ENCODE measurements around the gene CHMP3. TPM values are rescaled to one million over a fixed set of nuclear protein-coding genes. Genes with fewer than 3 reads are reported as not detected.
A peak's percentile ranks its signal among the peaks of the same experiment; 100 is the strongest.
"Not testable (repeated sequence)": the region's sequence is repeated elsewhere in the genome, so short reads cannot be mapped to it uniquely, and the experiment has no call there.

The CHMP3 gene
- total and polyA plus RNA-seq, 2 of the 13 experiments (the other 11 are each of a cell fraction or from before 2014, with no cell fraction given) = 64.1 to 114 TPM

DNA sequence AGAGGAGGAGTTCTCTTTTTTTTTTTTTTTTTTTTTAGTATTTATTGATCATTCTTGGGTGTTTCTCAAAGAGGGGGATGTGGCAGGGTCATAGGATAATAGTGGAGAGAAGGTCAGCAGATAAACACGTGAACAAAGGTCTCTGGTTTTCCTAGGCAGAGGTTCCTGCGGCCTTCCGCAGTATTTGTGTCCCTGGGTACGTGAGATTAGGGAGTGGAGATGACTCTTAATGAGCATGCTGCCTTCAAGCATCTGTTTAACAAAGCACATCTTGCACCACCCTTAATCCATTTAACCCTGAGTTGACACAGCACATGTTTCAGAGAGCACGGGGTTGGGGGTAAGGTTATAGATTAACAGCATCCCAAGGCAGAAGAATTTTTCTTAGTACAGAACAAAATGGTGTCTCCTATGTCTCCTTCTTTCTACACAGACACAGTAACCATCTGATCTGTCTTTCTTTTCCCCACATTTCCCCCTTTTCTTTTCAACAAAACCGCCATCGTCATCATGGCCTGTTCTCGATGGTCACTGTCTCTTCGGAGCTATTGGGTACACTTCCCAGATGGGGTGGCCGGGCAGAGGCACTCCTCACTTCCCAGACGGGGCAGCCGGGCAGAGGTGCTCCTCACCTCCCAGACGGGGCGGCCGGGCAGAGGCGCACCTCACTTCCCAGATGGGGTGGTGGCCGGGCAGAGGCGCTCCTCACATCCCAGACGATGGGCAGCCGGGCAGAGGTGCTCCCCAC is 14.9 kb downstream of the CHMP3 start (continued):
- TF ChIP-seq, protein P1, sequence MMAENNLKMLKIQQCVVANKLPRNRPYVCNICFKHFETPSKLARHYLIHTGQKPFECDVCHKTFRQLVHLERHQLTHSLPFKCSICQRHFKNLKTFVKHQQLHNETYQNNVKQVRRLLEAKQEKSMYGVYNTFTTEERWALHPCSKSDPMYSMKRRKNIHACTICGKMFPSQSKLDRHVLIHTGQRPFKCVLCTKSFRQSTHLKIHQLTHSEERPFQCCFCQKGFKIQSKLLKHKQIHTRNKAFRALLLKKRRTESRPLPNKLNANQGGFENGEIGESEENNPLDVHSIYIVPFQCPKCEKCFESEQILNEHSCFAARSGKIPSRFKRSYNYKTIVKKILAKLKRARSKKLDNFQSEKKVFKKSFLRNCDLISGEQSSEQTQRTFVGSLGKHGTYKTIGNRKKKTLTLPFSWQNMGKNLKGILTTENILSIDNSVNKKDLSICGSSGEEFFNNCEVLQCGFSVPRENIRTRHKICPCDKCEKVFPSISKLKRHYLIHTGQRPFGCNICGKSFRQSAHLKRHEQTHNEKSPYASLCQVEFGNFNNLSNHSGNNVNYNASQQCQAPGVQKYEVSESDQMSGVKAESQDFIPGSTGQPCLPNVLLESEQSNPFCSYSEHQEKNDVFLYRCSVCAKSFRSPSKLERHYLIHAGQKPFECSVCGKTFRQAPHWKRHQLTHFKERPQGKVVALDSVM (CRISPR knock-in tag; IDR thresholded peaks at IDR 0.05) = 0 out of 2 replicates have a peak, but pooled peaks have one; percentile 12
- TF ChIP-seq TBX2 (CRISPR knock-in tag; IDR thresholded peaks at IDR 0.05; ENCODE audit: borderline replicate concordance) = peak; percentile 64
- 0 out of 2 replicates have a peak, but pooled peaks have one; percentile 32 for TF ChIP-seq THAP11 (CRISPR knock-in tag; IDR thresholded peaks at IDR 0.05)
- 0 out of 2 replicates have a peak, but pooled peaks have one; percentile 13 for TF ChIP-seq HOXA3 (CRISPR knock-in tag; IDR thresholded peaks at IDR 0.05)
- TF ChIP-seq SOX5 (CRISPR knock-in tag; IDR thresholded peaks at IDR 0.05; ENCODE audit: borderline replicate concordance) = peak; percentile 82
- TF ChIP-seq, protein P2, sequence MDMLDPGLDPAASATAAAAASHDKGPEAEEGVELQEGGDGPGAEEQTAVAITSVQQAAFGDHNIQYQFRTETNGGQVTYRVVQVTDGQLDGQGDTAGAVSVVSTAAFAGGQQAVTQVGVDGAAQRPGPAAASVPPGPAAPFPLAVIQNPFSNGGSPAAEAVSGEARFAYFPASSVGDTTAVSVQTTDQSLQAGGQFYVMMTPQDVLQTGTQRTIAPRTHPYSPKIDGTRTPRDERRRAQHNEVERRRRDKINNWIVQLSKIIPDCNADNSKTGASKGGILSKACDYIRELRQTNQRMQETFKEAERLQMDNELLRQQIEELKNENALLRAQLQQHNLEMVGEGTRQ (IDR thresholded peaks at IDR 0.05; ENCODE audit: low read depth, low read length) = not testable (repeated sequence)
- TF ChIP-seq, protein P2 (CRISPR knock-in tag; IDR thresholded peaks at IDR 0.05; ENCODE audit: borderline replicate concordance) = peak; percentile 35; the same call in 1 of the 2 replicates
- TF ChIP-seq EP300 (IDR thresholded peaks at IDR 0.05; ENCODE audit: low read depth in 2 of 2, low read length in 2 of 2) = peak in 1 of 2 experiments; percentile 28; a peak in 1 of 4 replicates
- TF ChIP-seq EP300 (CRISPR knock-in tag; IDR thresholded peaks at IDR 0.05; ENCODE audit: borderline replicate concordance); SOX13 (IDR thresholded peaks at IDR 0.05): not testable (repeated sequence)
- TF ChIP-seq FOXA3 (CRISPR knock-in tag; IDR thresholded peaks at IDR 0.05) = peak; percentile 66
- peak; percentile 38; the same call in 1 of the 2 replicates for TF ChIP-seq SP5 (CRISPR knock-in tag; IDR thresholded peaks at IDR 0.05; ENCODE audit: borderline replicate concordance, low read depth)
- peak; percentile 88 for TF ChIP-seq GATAD2A (CRISPR knock-in tag; IDR thresholded peaks at IDR 0.05)
- peak; percentile 48; the same call in 1 of the 2 replicates for TF ChIP-seq ERF (CRISPR knock-in tag; IDR thresholded peaks at IDR 0.05)
- TF ChIP-seq MIER3 (CRISPR knock-in tag; IDR thresholded peaks at IDR 0.05; ENCODE audit: borderline replicate concordance) = peak; percentile 46; the same call in 1 of the 2 replicates
- TF ChIP-seq HDAC2 (CRISPR knock-in tag; IDR thresholded peaks at IDR 0.05) = peak; percentile 59; the same call in 1 of the 2 replicates
- TF ChIP-seq HNF4A (CRISPR knock-in tag; IDR thresholded peaks at IDR 0.05) = peak; percentile 47
- peak; percentile 67 for TF ChIP-seq RARA (CRISPR knock-in tag; IDR thresholded peaks at IDR 0.05)
- peak in 1 of 2 experiments; percentile 87; a peak in 2 of 4 replicates for TF ChIP-seq SOX13 (CRISPR knock-in tag; conservative IDR thresholded peaks at IDR 0.05 in 1 of 2, IDR thresholded peaks at IDR 0.05 in 1 of 2)
- TF ChIP-seq, protein P3, sequence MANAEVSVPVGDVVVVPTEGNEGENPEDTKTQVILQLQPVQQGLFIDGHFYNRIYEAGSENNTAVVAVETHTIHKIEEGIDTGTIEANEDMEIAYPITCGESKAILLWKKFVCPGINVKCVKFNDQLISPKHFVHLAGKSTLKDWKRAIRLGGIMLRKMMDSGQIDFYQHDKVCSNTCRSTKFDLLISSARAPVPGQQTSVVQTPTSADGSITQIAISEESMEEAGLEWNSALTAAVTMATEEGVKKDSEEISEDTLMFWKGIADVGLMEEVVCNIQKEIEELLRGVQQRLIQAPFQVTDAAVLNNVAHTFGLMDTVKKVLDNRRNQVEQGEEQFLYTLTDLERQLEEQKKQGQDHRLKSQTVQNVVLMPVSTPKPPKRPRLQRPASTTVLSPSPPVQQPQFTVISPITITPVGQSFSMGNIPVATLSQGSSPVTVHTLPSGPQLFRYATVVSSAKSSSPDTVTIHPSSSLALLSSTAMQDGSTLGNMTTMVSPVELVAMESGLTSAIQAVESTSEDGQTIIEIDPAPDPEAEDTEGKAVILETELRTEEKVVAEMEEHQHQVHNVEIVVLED (CRISPR knock-in tag; IDR thresholded peaks at IDR 0.05; ENCODE audit: borderline replicate concordance) = peak; percentile 29; the same call in 1 of the 2 replicates
- TF ChIP-seq, protein P4, sequence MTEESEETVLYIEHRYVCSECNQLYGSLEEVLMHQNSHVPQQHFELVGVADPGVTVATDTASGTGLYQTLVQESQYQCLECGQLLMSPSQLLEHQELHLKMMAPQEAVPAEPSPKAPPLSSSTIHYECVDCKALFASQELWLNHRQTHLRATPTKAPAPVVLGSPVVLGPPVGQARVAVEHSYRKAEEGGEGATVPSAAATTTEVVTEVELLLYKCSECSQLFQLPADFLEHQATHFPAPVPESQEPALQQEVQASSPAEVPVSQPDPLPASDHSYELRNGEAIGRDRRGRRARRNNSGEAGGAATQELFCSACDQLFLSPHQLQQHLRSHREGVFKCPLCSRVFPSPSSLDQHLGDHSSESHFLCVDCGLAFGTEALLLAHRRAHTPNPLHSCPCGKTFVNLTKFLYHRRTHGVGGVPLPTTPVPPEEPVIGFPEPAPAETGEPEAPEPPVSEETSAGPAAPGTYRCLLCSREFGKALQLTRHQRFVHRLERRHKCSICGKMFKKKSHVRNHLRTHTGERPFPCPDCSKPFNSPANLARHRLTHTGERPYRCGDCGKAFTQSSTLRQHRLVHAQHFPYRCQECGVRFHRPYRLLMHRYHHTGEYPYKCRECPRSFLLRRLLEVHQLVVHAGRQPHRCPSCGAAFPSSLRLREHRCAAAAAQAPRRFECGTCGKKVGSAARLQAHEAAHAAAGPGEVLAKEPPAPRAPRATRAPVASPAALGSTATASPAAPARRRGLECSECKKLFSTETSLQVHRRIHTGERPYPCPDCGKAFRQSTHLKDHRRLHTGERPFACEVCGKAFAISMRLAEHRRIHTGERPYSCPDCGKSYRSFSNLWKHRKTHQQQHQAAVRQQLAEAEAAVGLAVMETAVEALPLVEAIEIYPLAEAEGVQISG (CRISPR knock-in tag; IDR thresholded peaks at IDR 0.05) = 0 out of 2 replicates have a peak, but pooled peaks have one; percentile 16

All from HepG2 (cell line).